Urinary bladder (tissue), 4 donors: ENCODE measurements around the gene COL25A1. TPM values are rescaled to one million over a fixed set of nuclear protein-coding genes. Genes with fewer than 3 reads are reported as not detected.
"Not testable (repeated sequence)": the region's sequence is repeated elsewhere in the genome, so short reads cannot be mapped to it uniquely, and the experiment has no call there.

Experiments
- DNase-seq: peaks from one replicate; pipeline ENCODE4 v3.0.0-alpha.2; 2015; ENCODE audit errors: extremely low spot score
- H3K27ac ChIP-seq: one replicate; pipeline ENCODE4 v1.5.1; 2013; ENCODE audit warnings: low read depth, mild to moderate bottlenecking, moderate library complexity
- H3K36me3 ChIP-seq: one replicate; pipeline ENCODE4 v1.6.1; 2013; ENCODE audit warnings: mild to moderate bottlenecking, moderate library complexity; ENCODE audit not compliant: insufficient read depth
- H3K4me1 ChIP-seq: one replicate; pipeline ENCODE4 v1.6.1; 2013; ENCODE audit warnings: mild to moderate bottlenecking, moderate library complexity; ENCODE audit not compliant: insufficient read depth
- H3K4me3 ChIP-seq: one replicate; pipeline ENCODE4 v1.5.1; 2013; ENCODE audit warnings: low read depth, low read length
- WGBS: extraction: QIAGEN DNeasy Blood & Tissue Kit; methylation state at CpG from one replicate; pipeline ENCODE4 v1.1.7; 2013; 5-methylcytosine and 5-hydroxymethylcytosine counted together
- polyA plus RNA-seq: library from polyadenylated mRNA; stranded (reverse); fragments of 200-250 nt; gene quantifications from one replicate; pipeline ENCODE4 v1.2.3, GENCODE V29; 2013
- total RNA-seq: library from RNA; depleted of rRNA; stranded (reverse); fragments of >200 nt; gene quantifications from one replicate; pipeline ENCODE4 v1.2.3, GENCODE V29; 2014
- donor health status: healthy with polysubstance abuse.
- donor health status: healthy.

The COL25A1 gene
- total and polyA plus RNA-seq, 2 donors = 1.4 to 16.4 TPM

DNA sequence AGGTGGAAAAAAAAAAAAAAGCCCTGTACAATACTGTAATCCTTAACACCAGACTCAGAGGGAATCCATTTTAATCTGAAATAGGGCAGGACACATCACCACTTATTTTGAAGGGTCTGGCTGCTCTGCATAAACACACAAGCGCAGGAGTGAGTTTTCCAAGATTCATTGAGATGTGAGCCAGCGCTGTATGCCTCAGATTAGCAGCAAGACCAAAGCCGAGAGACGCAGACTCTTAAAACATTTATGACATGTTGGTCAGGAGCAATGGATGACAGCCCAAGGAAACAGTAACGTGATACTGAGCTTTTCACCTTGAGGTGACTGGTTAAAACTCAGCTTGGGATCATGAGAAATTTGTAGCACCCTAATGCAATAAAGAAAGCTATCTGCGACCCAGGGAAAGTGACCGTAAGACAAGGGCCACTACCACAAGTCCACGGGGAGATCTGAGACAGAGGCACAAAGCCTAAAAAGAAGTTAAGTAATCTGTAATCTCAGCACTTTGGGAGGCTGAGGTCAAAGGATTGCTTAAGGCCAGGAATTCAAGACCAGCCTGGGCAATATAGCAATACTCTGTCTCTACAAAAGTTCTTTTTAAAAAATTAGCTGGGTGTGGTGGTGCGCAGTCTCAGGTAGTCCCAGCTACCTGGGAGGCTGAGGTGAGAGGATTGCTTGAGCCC, 210.6 kb downstream of the COL25A1 start:
- H3K4me1 ChIP-seq = no peaks in the 10 kb centered on the region
- 41% methylated on average over 9 of the region's 9 CpGs for WGBS
- H3K27ac ChIP-seq = no peak overlapping the region
- no peaks in the 10 kb centered on the region for H3K36me3 ChIP-seq
- H3K4me3 ChIP-seq = no peak overlapping the region
- DNase-seq = no peak

DNA sequence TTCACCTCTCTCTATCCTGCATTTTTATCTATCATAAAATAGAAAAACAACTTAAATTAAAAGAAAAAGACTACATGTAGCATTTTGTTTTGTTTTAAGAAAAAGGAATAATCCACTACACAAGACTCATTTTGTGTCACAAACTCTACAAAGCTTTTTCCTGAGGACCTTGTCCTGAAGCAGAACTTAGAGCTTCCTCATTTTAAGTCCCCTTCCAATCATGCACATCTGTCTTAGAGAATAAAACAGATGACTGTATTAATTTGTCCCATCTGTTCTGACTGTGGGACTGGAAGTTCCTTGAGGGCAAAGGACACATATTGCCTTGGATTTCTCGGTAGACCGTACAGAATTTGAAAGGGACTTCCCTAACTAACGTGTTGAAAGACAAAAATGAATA, 218.5 kb downstream of the COL25A1 start:
- H3K4me1 ChIP-seq = no peaks in the 10 kb centered on the region
- H3K36me3 ChIP-seq = no peaks in the 10 kb centered on the region
- no peak for DNase-seq
- WGBS = 93% methylated on average over 3 of the region's 3 CpGs
- H3K27ac ChIP-seq = no peak overlapping the region
- H3K4me3 ChIP-seq = no peak overlapping the region

DNA sequence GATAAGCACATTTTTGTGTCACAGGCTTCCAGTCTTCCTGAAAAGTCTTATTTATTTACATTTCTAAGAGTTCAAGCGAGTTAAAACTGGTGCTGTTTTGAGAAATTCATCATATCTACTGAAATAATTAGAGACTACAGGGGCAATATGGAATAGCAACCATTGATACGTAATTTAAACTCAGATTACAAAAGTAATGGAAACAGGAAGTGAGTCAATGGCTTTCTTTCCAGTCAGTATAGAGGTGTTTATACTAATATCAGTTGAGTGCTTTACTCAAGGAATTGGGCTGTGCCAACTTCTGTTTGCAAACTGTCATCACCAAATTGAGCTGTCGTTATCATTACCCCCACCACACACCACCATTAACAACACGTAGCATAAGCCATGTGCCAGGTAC, 222.7 kb downstream of the COL25A1 start:
- Histone ChIP-seq H3K36me3 (no peaks in the 10 kb centered on the region), H3K4me1 (no peaks in the 10 kb centered on the region), H3K4me3 (no peak overlapping the region), H3K27ac (no peak overlapping the region)
- DNase-seq = no peak
- 53% methylated on average over 4 of the region's 4 CpGs for WGBS

DNA sequence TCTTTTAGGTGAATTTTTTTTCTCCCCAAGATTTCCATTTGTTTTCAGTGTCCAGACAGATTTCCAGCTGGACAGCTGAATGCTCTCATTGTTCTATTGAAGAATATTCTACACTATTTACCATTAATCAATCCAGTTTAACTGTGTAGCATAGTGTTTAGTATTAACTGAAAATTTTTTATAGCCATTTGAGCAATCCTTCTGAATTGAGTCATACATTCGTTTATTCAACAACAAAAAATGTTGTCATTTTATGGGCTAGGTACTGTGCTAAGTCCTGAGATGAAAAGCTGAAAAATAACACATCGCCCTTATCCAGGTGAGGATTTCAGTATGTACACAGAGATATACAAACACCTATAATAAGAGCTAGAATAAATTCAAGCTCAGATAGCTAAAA, 223.3 kb downstream of the COL25A1 start:
- no peak for DNase-seq
- no peaks in the 10 kb centered on the region for H3K36me3 ChIP-seq
- no peak overlapping the region for H3K27ac ChIP-seq
- WGBS = 50% methylated on average over 2 of the region's 2 CpGs
- no peak overlapping the region for H3K4me3 ChIP-seq
- H3K4me1 ChIP-seq = no peaks in the 10 kb centered on the region

DNA sequence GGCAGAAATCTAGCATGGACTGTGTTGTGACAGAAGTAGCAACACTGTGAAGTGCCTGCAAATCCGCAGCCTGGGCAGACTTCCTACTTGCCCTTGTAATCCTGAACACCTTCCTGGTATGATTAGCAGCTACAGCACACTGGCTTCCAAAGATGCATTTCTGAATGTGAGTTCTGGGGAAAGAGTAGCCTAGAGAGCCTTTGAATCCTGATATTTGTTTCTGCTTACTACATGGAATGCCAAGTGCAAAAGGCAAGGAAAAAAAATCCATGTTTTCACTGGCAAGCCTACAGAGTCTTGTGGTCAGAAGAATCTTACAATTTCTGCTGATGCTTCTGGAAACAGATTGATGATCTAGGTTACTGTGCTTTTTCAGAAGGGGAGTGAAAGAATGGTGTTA, 223.7 kb downstream of the COL25A1 start:
- H3K36me3 ChIP-seq = no peaks in the 10 kb centered on the region
- DNase-seq = no peak
- H3K4me1 ChIP-seq = no peaks in the 10 kb centered on the region
- H3K27ac ChIP-seq = no peak overlapping the region
- no peak overlapping the region for H3K4me3 ChIP-seq
- WGBS = 57% methylated on average over 1 of the region's 1 CpG

DNA sequence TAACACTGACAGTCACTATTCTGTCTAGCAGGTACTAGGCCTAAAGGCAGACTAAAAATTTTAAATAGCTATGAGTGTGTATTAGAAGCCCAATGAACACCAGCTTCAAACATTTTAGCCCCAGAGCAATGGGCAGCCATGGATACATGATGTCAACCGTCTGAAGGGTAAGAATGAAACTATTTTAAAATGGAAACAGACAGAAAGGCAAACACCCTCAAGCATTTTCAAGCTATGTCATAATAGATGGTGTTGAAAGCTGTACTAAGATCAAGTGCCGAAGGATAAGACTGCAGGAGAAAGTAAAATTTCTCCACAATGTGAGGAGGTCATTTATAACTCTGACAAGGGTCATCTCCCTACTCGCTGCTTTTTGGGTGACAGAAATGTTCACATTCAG, 225.0 kb downstream of the COL25A1 start:
- Histone ChIP-seq H3K4me3 (no peak overlapping the region), H3K27ac (no peak overlapping the region), H3K36me3 (no peaks in the 10 kb centered on the region), H3K4me1 (no peaks in the 10 kb centered on the region)
- DNase-seq = no peak
- 86% methylated on average over 3 of the region's 3 CpGs for WGBS

DNA sequence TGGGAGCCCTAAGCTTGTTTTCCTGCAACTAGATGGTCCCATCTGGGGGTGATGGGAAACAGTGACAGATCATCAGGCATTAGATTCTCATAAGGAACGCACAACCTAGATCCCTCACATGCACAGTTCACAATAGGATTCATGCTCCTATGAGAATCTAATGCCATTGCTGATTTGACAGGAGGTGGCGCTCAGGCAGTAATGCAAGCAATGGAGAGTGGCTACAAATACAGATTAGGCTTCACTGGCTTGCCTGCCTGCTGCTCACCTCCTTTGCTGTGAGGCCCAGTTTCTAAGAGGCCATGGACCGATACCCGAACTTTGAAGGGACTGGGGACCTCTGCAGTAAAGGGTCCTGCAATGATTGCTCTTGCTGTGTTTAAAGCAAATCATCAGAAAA, 225.7 kb downstream of the COL25A1 start:
- 98% methylated on average over 4 of the region's 4 CpGs for WGBS
- H3K4me1 ChIP-seq, H3K4me3 ChIP-seq, H3K36me3 ChIP-seq, DNase-seq, H3K27ac ChIP-seq: not testable (repeated sequence)

DNA sequence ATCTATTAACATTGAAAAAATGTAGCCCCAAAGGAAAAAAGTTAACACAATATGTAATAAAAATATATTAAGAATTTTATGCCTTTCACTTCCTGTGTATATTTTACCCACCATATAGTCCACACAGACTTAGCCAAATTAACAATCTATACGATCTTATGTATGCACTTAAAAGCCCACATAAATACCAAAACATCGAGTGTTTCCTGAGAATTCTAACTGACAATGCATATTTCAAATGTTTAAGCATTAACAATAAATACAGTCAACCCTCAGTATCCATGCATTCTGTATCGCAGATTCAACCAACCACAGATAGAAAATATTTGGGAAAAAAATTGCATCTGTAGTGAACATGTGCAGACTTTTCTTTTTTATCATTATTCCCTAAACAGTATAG, 226.8 kb downstream of the COL25A1 start:
- Histone ChIP-seq H3K27ac (no peak overlapping the region), H3K4me1 (no peaks in the 10 kb centered on the region), H3K4me3 (no peak overlapping the region), H3K36me3 (no peaks in the 10 kb centered on the region)
- DNase-seq = no peak
- WGBS = 77% methylated on average over 3 of the region's 3 CpGs

DNA sequence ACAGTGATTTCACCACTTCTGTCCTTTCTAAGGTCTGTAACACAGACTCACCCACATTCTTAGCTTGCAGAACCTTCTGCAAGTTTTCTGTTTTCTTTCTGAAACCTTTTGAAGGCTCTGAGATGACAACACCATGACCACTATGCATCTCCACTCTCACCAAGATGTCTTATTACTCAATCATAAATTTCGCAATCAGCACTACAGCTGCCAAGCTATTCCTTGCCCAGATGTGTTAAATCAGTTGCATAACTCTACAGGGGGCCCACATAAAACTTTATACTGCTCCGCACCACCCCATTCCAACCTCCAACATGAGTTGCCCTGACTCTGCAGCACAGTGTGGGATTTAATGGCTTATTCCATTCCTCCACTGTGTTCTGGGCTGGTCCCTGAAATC, 229.9 kb downstream of the COL25A1 start:
- Histone ChIP-seq H3K4me3 (no peak overlapping the region), H3K27ac (no peak overlapping the region), H3K36me3 (no peaks in the 10 kb centered on the region), H3K4me1 (no peaks in the 10 kb centered on the region)
- no peak for DNase-seq
- WGBS = 75% methylated on average over 2 of the region's 2 CpGs

DNA sequence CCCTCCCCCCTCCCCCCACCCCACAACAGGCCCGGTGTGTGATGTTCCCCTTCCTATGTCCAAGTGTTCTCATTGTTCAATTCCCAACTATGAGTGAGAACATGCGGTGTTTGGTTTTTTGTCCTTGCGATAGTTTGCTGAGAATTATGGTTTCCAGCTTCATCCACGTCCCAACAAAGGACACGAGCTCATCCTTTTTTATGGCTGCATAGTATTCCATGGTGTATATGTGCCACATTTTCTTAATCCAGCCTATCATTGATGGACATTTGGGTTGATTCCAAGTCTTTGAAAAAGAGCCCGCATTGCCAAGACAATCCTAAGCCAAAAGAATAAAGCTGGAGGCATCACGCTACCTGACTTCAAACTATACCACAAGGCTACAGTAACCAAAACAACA, 231.8 kb downstream of the COL25A1 start:
- not testable (repeated sequence) for H3K4me1 ChIP-seq, H3K36me3 ChIP-seq, DNase-seq, H3K27ac ChIP-seq, H3K4me3 ChIP-seq
- WGBS = 88% methylated on average over 7 of the region's 7 CpGs

DNA sequence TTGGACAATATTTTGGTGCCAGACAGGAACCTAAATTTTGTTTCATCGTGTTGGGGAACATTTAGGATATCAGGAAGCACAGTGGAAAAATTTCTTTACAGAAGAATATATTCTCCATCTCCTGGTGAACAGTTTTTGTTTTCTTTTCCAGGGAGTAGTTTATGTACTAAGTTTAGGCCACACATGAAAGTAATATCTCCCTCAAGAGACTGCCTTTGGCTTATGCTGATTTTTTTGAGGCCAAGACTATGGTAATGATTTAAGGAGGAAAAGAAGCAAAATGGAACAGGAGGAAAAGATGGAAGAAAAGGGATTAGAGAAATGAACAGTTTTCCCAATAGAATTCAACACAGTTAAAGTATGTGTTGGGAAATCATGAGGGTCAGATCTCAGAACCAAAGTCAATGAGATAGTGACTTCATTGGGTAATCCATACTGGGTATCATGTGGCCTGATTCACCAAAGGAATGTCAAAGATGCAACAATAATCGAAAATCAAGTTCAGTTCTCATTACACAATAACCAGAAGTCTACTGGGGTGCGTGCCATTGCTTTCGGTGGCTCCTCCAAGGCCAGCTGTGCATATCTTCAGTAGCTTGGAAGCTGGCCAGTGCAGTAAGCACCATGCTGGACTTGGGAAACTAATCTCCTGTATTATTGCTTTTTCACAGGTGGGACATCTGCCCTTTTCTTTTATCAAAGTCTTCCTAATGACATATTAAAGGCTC, 234.8 kb downstream of the COL25A1 start:
- no peaks in the 10 kb centered on the region for H3K36me3 ChIP-seq
- H3K27ac ChIP-seq = no peak overlapping the region
- DNase-seq = no peak
- H3K4me1 ChIP-seq = no peaks in the 10 kb centered on the region
- H3K4me3 ChIP-seq = no peak overlapping the region
- 60% methylated on average over 4 of the region's 4 CpGs for WGBS

DNA sequence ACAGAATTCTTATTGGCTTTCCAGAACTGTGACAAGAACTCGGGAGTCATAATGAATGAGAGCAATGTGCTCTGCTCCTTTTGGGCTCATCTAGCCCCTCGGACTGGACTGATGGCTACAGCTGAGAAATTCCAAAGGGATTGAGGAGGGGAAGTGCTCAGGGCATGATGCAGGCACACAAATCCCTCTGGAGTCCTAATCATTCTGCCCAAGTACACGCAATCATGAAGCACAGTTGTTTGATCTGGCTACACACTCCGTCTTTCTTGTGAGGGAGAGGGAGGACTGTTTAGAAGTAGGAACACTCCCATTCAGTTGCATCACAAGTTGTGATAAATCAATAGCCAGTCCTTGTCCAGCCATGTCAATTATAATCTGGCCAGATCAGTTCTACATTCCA, 237.5 kb downstream of the COL25A1 start:
- Histone ChIP-seq H3K36me3 (no peaks in the 10 kb centered on the region), H3K4me1 (no peaks in the 10 kb centered on the region), H3K4me3 (no peak overlapping the region), H3K27ac (no peak overlapping the region)
- no peak for DNase-seq
- 75% methylated on average over 4 of the region's 4 CpGs for WGBS

DNA sequence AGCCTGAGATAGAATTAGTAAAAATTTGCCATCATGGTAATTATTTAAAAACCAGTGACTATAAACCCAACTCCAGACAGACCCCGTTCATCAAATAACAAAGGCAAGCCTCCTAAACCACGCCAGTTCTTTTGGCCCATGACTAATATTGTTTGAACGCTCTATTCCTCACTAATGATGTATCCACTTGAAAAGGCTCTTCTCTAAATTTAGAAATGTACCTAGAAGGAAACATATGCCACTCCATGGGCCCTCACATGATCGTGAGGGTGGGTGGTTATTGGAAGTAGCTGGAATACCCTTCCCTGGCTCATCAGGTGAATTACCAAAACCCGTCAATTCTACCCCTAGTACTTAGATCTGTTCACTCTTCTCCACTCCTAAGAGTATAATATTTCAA, 249.2 kb downstream of the COL25A1 start:
- H3K4me3 ChIP-seq = no peak overlapping the region
- 78% methylated on average over 5 of the region's 5 CpGs for WGBS
- no peak overlapping the region for H3K27ac ChIP-seq
- DNase-seq = no peak
- no peaks in the 10 kb centered on the region for H3K36me3 ChIP-seq
- no peaks in the 10 kb centered on the region for H3K4me1 ChIP-seq

DNA sequence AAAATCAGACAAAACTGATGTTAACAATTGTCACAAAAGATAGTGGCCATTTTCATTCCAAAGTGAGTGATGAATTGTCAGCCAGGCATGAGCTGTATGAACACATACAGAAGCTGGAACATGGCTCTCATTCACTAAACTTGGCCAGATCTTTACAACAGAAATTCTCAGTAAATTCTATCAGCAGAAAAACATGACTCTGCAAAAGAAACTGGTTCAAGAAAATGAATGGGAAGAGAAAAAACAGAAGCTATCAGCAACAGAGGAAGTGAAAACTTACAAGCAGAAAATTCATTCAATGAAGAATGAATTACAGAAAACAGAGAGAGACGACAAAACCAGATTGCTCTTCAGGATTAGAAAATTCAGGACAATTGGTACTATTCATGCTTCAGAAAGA, 249.6 kb downstream of the COL25A1 start:
- Histone ChIP-seq H3K4me3 (no peak overlapping the region), H3K4me1 (no peaks in the 10 kb centered on the region), H3K36me3 (no peaks in the 10 kb centered on the region), H3K27ac (no peak overlapping the region)
- no peak for DNase-seq
- 74% methylated on average over 1 of the region's 1 CpG for WGBS
